Measurements from ENCODE around the gene ZNF487. TPM values are rescaled to one million over a fixed set of nuclear protein-coding genes. Genes with fewer than 3 reads are reported as not detected.
A peak's percentile ranks its signal among the peaks of the same experiment; 100 is the strongest.

ZNF487 gene
- total and polyA plus RNA-seq, 4 donors = 16.2 to 23.5 (median 19.3) TPM

DNA sequence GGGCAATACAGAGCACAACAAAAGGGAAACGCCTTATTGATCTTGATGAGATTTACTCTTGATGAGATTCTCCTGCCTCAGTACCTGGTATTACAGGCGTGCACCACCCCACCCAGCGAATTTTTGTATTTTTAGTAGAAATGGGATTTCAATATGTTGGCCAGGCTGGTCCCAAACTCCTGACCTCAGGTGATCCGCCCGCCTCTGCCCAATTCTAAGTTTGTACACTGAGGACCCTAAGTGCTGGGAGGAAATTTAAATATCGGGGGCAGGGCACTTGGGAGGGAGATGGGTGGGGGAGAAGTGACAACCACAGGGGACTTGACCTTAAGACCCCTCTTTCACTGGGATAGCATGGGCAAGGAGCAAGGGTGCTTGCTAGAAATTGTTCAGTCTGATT lies 42.0 kb upstream of the ZNF487 start:
- WGBS (ENCODE audit: insufficient coverage) = 83% methylated on average over 5 of the region's 6 CpGs
- H3K4me3 ChIP-seq (ENCODE audit: low read depth, low read length) = no peak overlapping the region
- H3K36me3 ChIP-seq (ENCODE audit: control insufficient read depth, insufficient read depth, low read length) = peaks cover 39% of the 10 kb centered on the region
- no peaks in the 10 kb centered on the region for H3K27me3 ChIP-seq (ENCODE audit: control insufficient read depth, insufficient read depth, low read length)
- no peak overlapping the region for H3K27ac ChIP-seq (ENCODE audit: low read depth, low read length)
- peaks cover 22% of the 10 kb centered on the region for H3K4me1 ChIP-seq (ENCODE audit: control insufficient read depth, insufficient read depth, low read length)
- H3K9me3 ChIP-seq (ENCODE audit: control insufficient read depth, insufficient read depth, low read length) = no peaks in the 10 kb centered on the region
- no peak for DNase-seq (ENCODE audit: low read depth in 4 of 6, low spot score in 6 of 6)

GRCh38 chr10:43395571-43396060 lies 41.3 kb upstream of the ZNF487 start:
- peak overlapping the region; percentile 62 for H3K4me3 ChIP-seq (ENCODE audit: low read depth, low read length)
- peak overlapping the region; percentile 76 for H3K27ac ChIP-seq (ENCODE audit: low read depth, low read length)
- no peaks in the 10 kb centered on the region for H3K9me3 ChIP-seq (ENCODE audit: control insufficient read depth, insufficient read depth, low read length)
- peaks cover 22% of the 10 kb centered on the region for H3K4me1 ChIP-seq (ENCODE audit: control insufficient read depth, insufficient read depth, low read length)
- no peaks in the 10 kb centered on the region for H3K27me3 ChIP-seq (ENCODE audit: control insufficient read depth, insufficient read depth, low read length)
- peaks cover 33% of the 10 kb centered on the region for H3K36me3 ChIP-seq (ENCODE audit: control insufficient read depth, insufficient read depth, low read length)
- peak in 2 of 6 donors; percentile 9 to 42 for DNase-seq (ENCODE audit: low read depth in 4 of 6, low spot score in 6 of 6)
- 10% methylated on average over 18 of the region's 18 CpGs for WGBS (ENCODE audit: insufficient coverage)

GRCh38 chr10:43396061-43396927 lies 40.6 kb upstream of the ZNF487 start:
- peak in 3 of 6 donors; percentile 39 to 88 (median 79) for DNase-seq (ENCODE audit: low read depth in 4 of 6, low spot score in 6 of 6)
- Histone ChIP-seq H3K4me1 (ENCODE audit: control insufficient read depth, insufficient read depth, low read length) (peaks cover 22% of the 10 kb centered on the region), H3K27ac (ENCODE audit: low read depth, low read length) (peak overlapping the region; percentile 76), H3K9me3 (ENCODE audit: control insufficient read depth, insufficient read depth, low read length) (no peaks in the 10 kb centered on the region), H3K4me3 (ENCODE audit: low read depth, low read length) (peak overlapping the region; percentile 66), H3K36me3 (ENCODE audit: control insufficient read depth, insufficient read depth, low read length) (peaks cover 29% of the 10 kb centered on the region), H3K27me3 (ENCODE audit: control insufficient read depth, insufficient read depth, low read length) (no peaks in the 10 kb centered on the region)
- 2% methylated on average over 55 of the region's 71 CpGs for whole genome bisulfite sequencing (ENCODE audit: insufficient coverage)

- peak in 3 of 6 donors; percentile 56 to 86 (median 84) for DNase-seq (ENCODE audit: low read depth in 4 of 6, low spot score in 6 of 6)
- no peaks in the 10 kb centered on the region for H3K9me3 ChIP-seq (ENCODE audit: control insufficient read depth, insufficient read depth, low read length)
- under 1% methylated on average over 68 of the region's 70 CpGs for WGBS (ENCODE audit: insufficient coverage)
- H3K4me3 ChIP-seq (ENCODE audit: low read depth, low read length) = peak overlapping the region; percentile 66
- H3K27me3 ChIP-seq (ENCODE audit: control insufficient read depth, insufficient read depth, low read length) = no peaks in the 10 kb centered on the region
- peak overlapping the region; percentile 87 for H3K27ac ChIP-seq (ENCODE audit: low read depth, low read length)
- peaks cover 25% of the 10 kb centered on the region for H3K4me1 ChIP-seq (ENCODE audit: control insufficient read depth, insufficient read depth, low read length)
- H3K36me3 ChIP-seq (ENCODE audit: control insufficient read depth, insufficient read depth, low read length) = peaks cover 24% of the 10 kb centered on the region
Measured at GRCh38 chr10:43396928-43397624, 39.8 kb upstream of the ZNF487 start.

DNA sequence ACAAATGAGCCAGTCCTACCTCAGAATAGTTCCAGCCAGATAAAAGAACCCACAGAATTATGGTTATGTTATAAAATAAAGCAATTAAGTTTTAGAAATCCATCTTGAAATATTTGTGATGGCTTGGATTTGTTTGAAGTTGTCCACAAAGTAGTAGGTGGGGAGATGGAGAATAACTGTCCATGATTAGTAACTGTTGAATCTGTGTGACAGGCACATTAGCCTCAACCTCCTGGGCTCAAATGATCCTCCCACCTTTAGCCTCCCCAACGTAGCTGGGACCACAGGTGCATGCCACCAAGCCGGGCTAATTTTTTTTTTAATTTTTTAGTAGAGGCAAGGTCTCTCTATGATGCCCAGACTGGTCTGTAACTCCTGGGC lies 38.0 kb upstream of the ZNF487 start:
- Histone ChIP-seq H3K27ac (ENCODE audit: low read depth, low read length) (no peak overlapping the region), H3K4me3 (ENCODE audit: low read depth, low read length) (no peak overlapping the region), H3K36me3 (ENCODE audit: control insufficient read depth, insufficient read depth, low read length) (peaks cover 13% of the 10 kb centered on the region), H3K27me3 (ENCODE audit: control insufficient read depth, insufficient read depth, low read length) (no peaks in the 10 kb centered on the region), H3K9me3 (ENCODE audit: control insufficient read depth, insufficient read depth, low read length) (no peaks in the 10 kb centered on the region), H3K4me1 (ENCODE audit: control insufficient read depth, insufficient read depth, low read length) (peaks cover 25% of the 10 kb centered on the region)
- no peak for DNase-seq (ENCODE audit: low read depth in 4 of 6, low spot score in 6 of 6)
- WGBS (ENCODE audit: insufficient coverage) = 100% methylated on average over 1 of the region's 2 CpGs

- Histone ChIP-seq H3K4me1 (ENCODE audit: control insufficient read depth, insufficient read depth, low read length) (peaks cover 25% of the 10 kb centered on the region), H3K27ac (ENCODE audit: low read depth, low read length) (no peak overlapping the region), H3K27me3 (ENCODE audit: control insufficient read depth, insufficient read depth, low read length) (no peaks in the 10 kb centered on the region), H3K4me3 (ENCODE audit: low read depth, low read length) (no peak overlapping the region), H3K36me3 (ENCODE audit: control insufficient read depth, insufficient read depth, low read length) (peaks cover 14% of the 10 kb centered on the region), H3K9me3 (ENCODE audit: control insufficient read depth, insufficient read depth, low read length) (no peaks in the 10 kb centered on the region)
- WGBS (ENCODE audit: insufficient coverage) = no CpG with 5 or more reads among the region's 5 CpGs
- DNase-seq (ENCODE audit: low read depth in 4 of 6, low spot score in 6 of 6) = no peak
Measured at GRCh38 chr10:43399320-43400310, 37.3 kb upstream of the ZNF487 start.

- Histone ChIP-seq H3K4me3 (ENCODE audit: low read depth, low read length) (no peak overlapping the region), H3K9me3 (ENCODE audit: control insufficient read depth, insufficient read depth, low read length) (no peaks in the 10 kb centered on the region), H3K4me1 (ENCODE audit: control insufficient read depth, insufficient read depth, low read length) (peaks cover 26% of the 10 kb centered on the region), H3K27me3 (ENCODE audit: control insufficient read depth, insufficient read depth, low read length) (no peaks in the 10 kb centered on the region), H3K27ac (ENCODE audit: low read depth, low read length) (no peak overlapping the region), H3K36me3 (ENCODE audit: control insufficient read depth, insufficient read depth, low read length) (peaks cover 7% of the 10 kb centered on the region)
- no CpG with 5 or more reads among the region's 2 CpGs for WGBS (ENCODE audit: insufficient coverage)
- DNase-seq (ENCODE audit: low read depth in 4 of 6, low spot score in 6 of 6) = no peak
Measured at GRCh38 chr10:43401627-43402026, 35.3 kb upstream of the ZNF487 start.

DNA sequence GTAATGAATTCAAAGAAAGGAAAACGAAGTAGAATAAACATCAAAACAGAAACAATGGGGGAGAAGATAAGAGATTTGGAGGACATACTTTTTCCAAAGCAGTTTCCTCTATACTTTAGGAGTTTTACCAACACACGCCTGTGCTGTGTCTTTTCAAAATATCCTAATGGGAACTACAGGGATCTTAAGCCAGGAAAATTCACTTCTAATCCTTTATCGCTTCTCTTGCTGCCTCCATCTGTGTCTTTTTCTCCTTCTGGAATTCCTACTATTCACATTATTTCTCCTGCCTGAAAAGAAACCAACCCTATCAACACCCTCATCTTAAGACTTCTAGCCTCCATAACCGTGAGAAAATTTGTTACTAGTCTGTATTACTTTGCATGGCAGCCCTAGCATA lies 34.7 kb upstream of the ZNF487 start:
- no peak overlapping the region for H3K4me3 ChIP-seq (ENCODE audit: low read depth, low read length)
- no peaks in the 10 kb centered on the region for H3K9me3 ChIP-seq (ENCODE audit: control insufficient read depth, insufficient read depth, low read length)
- DNase-seq (ENCODE audit: low read depth in 4 of 6, low spot score in 6 of 6) = no peak
- peaks cover 27% of the 10 kb centered on the region for H3K4me1 ChIP-seq (ENCODE audit: control insufficient read depth, insufficient read depth, low read length)
- WGBS (ENCODE audit: insufficient coverage) = 83% methylated on average over 2 of the region's 4 CpGs
- H3K36me3 ChIP-seq (ENCODE audit: control insufficient read depth, insufficient read depth, low read length) = peaks cover 7% of the 10 kb centered on the region
- no peaks in the 10 kb centered on the region for H3K27me3 ChIP-seq (ENCODE audit: control insufficient read depth, insufficient read depth, low read length)
- H3K27ac ChIP-seq (ENCODE audit: low read depth, low read length) = no peak overlapping the region

GRCh38 chr10:43402880-43403452 lies 33.9 kb upstream of the ZNF487 start:
- DNase-seq (ENCODE audit: low read depth in 4 of 6, low spot score in 6 of 6) = no peak
- 100% methylated on average over 1 of the region's 7 CpGs for WGBS (ENCODE audit: insufficient coverage)
- Histone ChIP-seq H3K27ac (ENCODE audit: low read depth, low read length) (no peak overlapping the region), H3K4me3 (ENCODE audit: low read depth, low read length) (no peak overlapping the region), H3K36me3 (ENCODE audit: control insufficient read depth, insufficient read depth, low read length) (peaks cover 7% of the 10 kb centered on the region), H3K9me3 (ENCODE audit: control insufficient read depth, insufficient read depth, low read length) (no peaks in the 10 kb centered on the region), H3K27me3 (ENCODE audit: control insufficient read depth, insufficient read depth, low read length) (no peaks in the 10 kb centered on the region), H3K4me1 (ENCODE audit: control insufficient read depth, insufficient read depth, low read length) (peaks cover 25% of the 10 kb centered on the region)

Measured in spinal cord (tissue), 10 donors.